HCT116 (cell line): ENCODE measurements around the gene TIMM9. TPM values are rescaled to one million over a fixed set of nuclear protein-coding genes. Genes with fewer than 3 reads are reported as not detected.
A peak's percentile ranks its signal among the peaks of the same experiment; 100 is the strongest.

Experiments
- ATAC-seq: fragments of 200-7000 bp; cut with Tn5 transposase; 2 replicates; pipeline ENCODE4 v1.9.1; 2020; ENCODE audit warnings: mild to moderate bottlenecking, moderate library complexity
- BruUV-seq: library from RNA; stranded (reverse); fragments of 400-500 nt; replicated peaks from 2 replicates; lab custom pipeline; 2021; lab: Mats Ljungman, UMichigan
- CTCF ChIA-PET: fragments of 300-600 bp; sonication (Branson Sonifier 250); formaldehyde crosslinking; loops from one replicate; lab custom pipeline; 2021; ENCODE audit warnings: antibody characterized with exemption; lab: Charles Lee
- POLR2A ChIA-PET: fragments of 300-600, 350-600 bp; sonication (Branson Sonifier 250); formaldehyde crosslinking; loops from one replicate; lab custom pipeline; 2021; ENCODE audit warnings: antibody characterized with exemption; lab: Charles Lee
- RAD21 ChIA-PET, 2 experiments: fragments of 300-600 bp; sonication (Branson Sonifier 250); formaldehyde crosslinking; loops; one replicate each; lab custom pipeline; 2023; ENCODE audit warnings: low total read pairs in 2 of 2; ENCODE audit not compliant: uncharacterized antibody in 2 of 2, unreplicated experiment in 2 of 2, low non-redundant PET in 1 of 2; lab: Charles Lee
- DNase-seq: peaks from one replicate; pipeline ENCODE4 v3.0.0-alpha.2; 2010; ENCODE audit warnings: low read depth, low spot score
- H2AFZ ChIP-seq: fragments of 200-600 bp; shearing (Covaris generic), sonication (generic); 2 replicates; pipeline ENCODE4 v1.6.1; 2017; ENCODE audit warnings: low read depth, mixed run types, mixed read lengths, antibody characterized with exemption, low read length; ENCODE audit not compliant: poor library complexity, severe bottlenecking
- H3K27ac ChIP-seq: 2 replicates; pipeline ENCODE4 v1.5.1; 2012; ENCODE audit warnings: low read depth, low read length
- H3K27me3 ChIP-seq: fragments of 200-600 bp; sonication (generic); 2 replicates; pipeline ENCODE4 v1.6.1; 2016; ENCODE audit warnings: mixed run types, low read length, mixed read lengths; ENCODE audit not compliant: insufficient read depth
- H3K36me3 ChIP-seq, 2 experiments: fragments of 200-500 bp in 1 of 2; fragments of 200-600 bp in 1 of 2; sonication (Bioruptor generic) in 1 of 2; sonication (generic) in 1 of 2; 2 replicates each; pipeline versions ENCODE4 v1.5.1 to v1.6.1; 2014 to 2016; ENCODE audit warnings: low read length in 2 of 2, inconsistent platforms in 1 of 2, mixed read lengths in 1 of 2, mixed run types in 1 of 2; ENCODE audit not compliant: insufficient read depth in 2 of 2, control insufficient read depth in 1 of 2
- H3K4me1 ChIP-seq, 2 experiments: fragments of 200-600 bp in 1 of 2; sonication (generic) in 1 of 2; 2 replicates each; pipeline versions ENCODE4 v1.5.1 to v1.6.1; 2012 to 2017; ENCODE audit warnings: low read length in 2 of 2, inconsistent platforms in 1 of 2, mild to moderate bottlenecking in 1 of 2, mixed read lengths in 1 of 2, mixed run types in 1 of 2, moderate library complexity in 1 of 2; ENCODE audit not compliant: insufficient read depth in 2 of 2, control insufficient read depth in 1 of 2
- H3K4me2 ChIP-seq: fragments of 200-600 bp; sonication (generic); 2 replicates; pipeline ENCODE4 v1.6.1; 2017; ENCODE audit warnings: mixed run types, low read length, mixed read lengths
- H3K4me3 ChIP-seq, 2 experiments: fragments of 200-600 bp in 1 of 2; sonication (generic) in 1 of 2; replicated peaks in 1 of 2; 2 replicates each; pipeline ENCODE4 v1.5.1; 2011 to 2016; ENCODE audit warnings: low read length in 2 of 2, control low read depth in 1 of 2, low read depth in 1 of 2, mild to moderate bottlenecking in 1 of 2, mixed read lengths in 1 of 2, mixed run types in 1 of 2
- H3K79me2 ChIP-seq: fragments of 200-600 bp; sonication (generic); 2 replicates; pipeline ENCODE4 v1.6.1; 2017; ENCODE audit warnings: mild to moderate bottlenecking, mixed run types, low read length, moderate library complexity, mixed read lengths; ENCODE audit not compliant: insufficient read depth
- H3K9ac ChIP-seq: fragments of 200-600 bp; sonication (generic); 2 replicates; pipeline ENCODE4 v1.6.1; 2016; ENCODE audit warnings: low read length, mixed read lengths
- H3K9me2 ChIP-seq: fragments of 200-600 bp; sonication (generic), shearing (Covaris generic); 2 replicates; pipeline ENCODE4 v1.6.1; 2017; ENCODE audit warnings: mixed run types, mild to moderate bottlenecking, moderate library complexity; ENCODE audit not compliant: insufficient read depth
- H3K9me3 ChIP-seq, 2 experiments: fragments of 200-500 bp in 1 of 2; fragments of 200-600 bp in 1 of 2; sonication (Bioruptor generic) in 1 of 2; sonication (generic) in 1 of 2; 2 replicates each; pipeline ENCODE4 v1.6.1; 2014 to 2017; ENCODE audit warnings: low read length in 2 of 2, mixed read lengths in 2 of 2, inconsistent platforms in 1 of 2, low read depth in 1 of 2, mild to moderate bottlenecking in 1 of 2, mixed run types in 1 of 2, moderate library complexity in 1 of 2; ENCODE audit not compliant: control insufficient read depth in 1 of 2, insufficient read depth in 1 of 2
- H4K20me1 ChIP-seq: fragments of 200-600 bp; sonication (generic), shearing (Covaris generic); 2 replicates; pipeline ENCODE4 v1.6.1; 2017; ENCODE audit warnings: mixed run types, mild to moderate bottlenecking, moderate library complexity; ENCODE audit not compliant: insufficient read depth
- EGR1 ChIP-seq: IDR thresholded peaks from 2 replicates; pipeline ENCODE4 v1.6.1; 2012; ENCODE audit warnings: low read depth
- ELF1 ChIP-seq: IDR thresholded peaks from 2 replicates; pipeline ENCODE4 v1.6.1; 2012; ENCODE audit warnings: low read depth, borderline replicate concordance
- EZH2 ChIP-seq: fragments of 200-600 bp; sonication (generic); IDR thresholded peaks from 2 replicates; pipeline ENCODE4 v1.6.1; 2017; ENCODE audit warnings: antibody characterized with exemption, mixed run types
- EZH2phosphoT487 ChIP-seq: fragments of 200-600 bp; IDR thresholded peaks from 2 replicates; pipeline ENCODE4 v1.6.1; 2018; ENCODE audit warnings: antibody characterized with exemption, borderline replicate concordance
- FOSL1 ChIP-seq: IDR thresholded peaks from 2 replicates; pipeline ENCODE4 v1.6.1; 2012; ENCODE audit warnings: low read depth
- JUND ChIP-seq: IDR thresholded peaks from 2 replicates; pipeline ENCODE4 v1.6.1; 2012
- POLR2A ChIP-seq: IDR thresholded peaks from 2 replicates; pipeline ENCODE4 v1.7.0; 2011; ENCODE audit warnings: borderline replicate concordance; ENCODE audit not compliant: insufficient read depth, insufficient read length; ENCODE audit errors: extremely low read depth
- RAD21 ChIP-seq: IDR thresholded peaks from 2 replicates; pipeline ENCODE4 v1.6.1; 2012; ENCODE audit warnings: low read depth, mild to moderate bottlenecking
- SIN3A ChIP-seq: IDR thresholded peaks from 2 replicates; pipeline ENCODE4 v1.6.1; 2012; ENCODE audit warnings: low read depth
- SP1 ChIP-seq: IDR thresholded peaks from 2 replicates; pipeline ENCODE4 v1.6.1; 2012; ENCODE audit warnings: low read depth
- TCF7L2 ChIP-seq: IDR thresholded peaks from 2 replicates; pipeline ENCODE4 v1.7.0; 2011; ENCODE audit warnings: borderline replicate concordance, inconsistent platforms; ENCODE audit not compliant: insufficient read depth, insufficient read length; ENCODE audit errors: extremely low read depth
- ZFX ChIP-seq: fragments of 450-650 bp; IDR thresholded peaks from 2 replicates; pipeline ENCODE4 v1.6.1; 2017
- ZNF274 ChIP-seq: fragments of 200-500 bp; sonication (Bioruptor generic); IDR thresholded peaks from 2 replicates; pipeline ENCODE4 v1.6.1; 2014; ENCODE audit warnings: mild to moderate bottlenecking, low read depth, low read length, inconsistent platforms
- intact Hi-C: fragments of 100-400 bp; cut with micrococcal nuclease; formaldehyde crosslinking; loops from 2 replicates; pipeline ENCODE4 v1.10.0; 2022
- total RNA-seq: library from RNA; stranded (reverse); gene quantifications from one replicate; pipeline ENCODE4 v1.2.1, GENCODE V29; 2021; ENCODE audit not compliant: unreplicated experiment
- TF ChIP-seq, protein P1 (sequence below): IDR thresholded peaks from 2 replicates; pipeline ENCODE4 v1.6.1; 2012
- TF ChIP-seq, protein P2 (sequence below): IDR thresholded peaks from 2 replicates; pipeline ENCODE4 v1.6.1; 2011; ENCODE audit warnings: mild to moderate bottlenecking, low read length, moderate library complexity; ENCODE audit not compliant: insufficient replicate concordance; ENCODE audit errors: extremely low read depth
- TF ChIP-seq, protein P3 (sequence below), 3 experiments: fragments of 200-600 bp in 1 of 3; sonication (generic) in 1 of 3; IDR thresholded peaks in 2 of 3; conservative IDR thresholded peaks in 1 of 3; 2 replicates each; pipeline ENCODE4 v1.5.1; 2012 to 2017; ENCODE audit warnings: low read depth in 2 of 3, low read length in 2 of 3, antibody characterized with exemption in 1 of 3, borderline replicate concordance in 1 of 3, control low read depth in 1 of 3, mild to moderate bottlenecking in 1 of 3, mixed read lengths in 1 of 3, mixed run types in 1 of 3, moderate library complexity in 1 of 3; ENCODE audit not compliant: insufficient read depth in 1 of 3

Gene TIMM9
- total RNA-seq, 1 experiment from 2014 or later = 40.7 TPM

DNA sequence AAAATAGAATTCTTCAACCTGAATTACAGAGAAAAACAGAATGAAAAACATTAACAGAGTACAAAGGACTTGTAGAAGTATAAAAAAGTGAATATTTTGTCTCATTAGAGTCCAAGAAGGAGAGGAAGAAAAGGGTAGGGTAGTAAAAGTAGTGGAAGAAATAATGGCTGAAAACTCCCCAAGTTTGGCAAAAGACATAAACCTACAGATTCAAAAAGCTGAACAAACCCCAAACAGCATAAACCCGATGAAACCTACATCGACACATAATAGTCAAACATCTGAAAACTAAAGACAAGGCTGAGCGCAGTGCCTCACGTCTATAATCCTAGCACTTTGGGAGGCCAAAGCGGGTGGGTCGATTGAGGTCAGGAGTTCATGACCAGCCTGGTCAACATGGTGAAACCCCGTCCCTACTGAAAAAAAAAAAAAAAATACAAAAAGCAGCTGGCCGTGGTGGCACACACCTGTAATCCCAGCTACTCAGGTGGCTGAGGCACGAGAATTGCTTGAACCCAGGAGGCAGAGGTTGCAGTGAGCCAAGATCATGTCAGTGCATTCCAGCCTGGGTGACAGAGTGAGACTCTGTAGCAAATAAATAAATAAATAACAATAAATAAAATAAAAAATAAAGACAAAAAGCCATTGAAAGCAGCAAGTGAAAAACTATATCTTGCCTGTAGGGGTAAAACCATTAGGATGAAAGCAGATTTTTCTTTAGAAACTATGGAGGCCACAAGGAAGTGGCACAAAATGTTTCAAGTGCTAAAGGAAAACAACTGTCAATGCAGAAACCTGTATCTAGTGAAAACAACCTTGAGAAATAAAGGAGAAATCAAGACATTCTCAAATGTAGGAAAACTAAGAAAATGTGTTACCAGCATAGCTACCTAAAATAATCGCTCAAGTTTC lies 11.4 kb downstream of the TIMM9 start:
- TF ChIP-seq EZH2 (no peak), SIN3A (no peak), ZNF274 (no peak), ELF1 (no peak), FOSL1 (no peak), RAD21 (no peak), ZFX (no peak), EZH2phosphoT487 (no peak), TCF7L2 (no peak), POLR2A (no peak)
- Histone ChIP-seq H2AFZ (no peak overlapping the region), H3K9ac (no peak overlapping the region), H3K9me2 (no peaks in the 10 kb centered on the region), H3K4me3 (no peak overlapping the region), H3K9me3 (peaks cover 0 to 5% of the 10 kb centered on the region in 2 experiments; a peak in 1 of 4 replicates), H4K20me1 (peaks cover 7% of the 10 kb centered on the region; the same call in 1 of the 2 replicates), H3K4me2 (no peak overlapping the region), H3K79me2 (peaks cover 75% of the 10 kb centered on the region), H3K27me3 (no peaks in the 10 kb centered on the region), H3K4me1 (no peaks in the 10 kb centered on the region), H3K36me3 (peaks cover 21 to 39% of the 10 kb centered on the region in 2 experiments), H3K27ac (no peak overlapping the region)
- ChIA-PET POLR2A (no interaction called here), CTCF (no interaction called here), RAD21 (no interaction called here)
- ATAC-seq (no peak), DNase-seq (no peak)
- BruUV-seq = no TSS peak
- intact Hi-C loops = no loop called here

DNA sequence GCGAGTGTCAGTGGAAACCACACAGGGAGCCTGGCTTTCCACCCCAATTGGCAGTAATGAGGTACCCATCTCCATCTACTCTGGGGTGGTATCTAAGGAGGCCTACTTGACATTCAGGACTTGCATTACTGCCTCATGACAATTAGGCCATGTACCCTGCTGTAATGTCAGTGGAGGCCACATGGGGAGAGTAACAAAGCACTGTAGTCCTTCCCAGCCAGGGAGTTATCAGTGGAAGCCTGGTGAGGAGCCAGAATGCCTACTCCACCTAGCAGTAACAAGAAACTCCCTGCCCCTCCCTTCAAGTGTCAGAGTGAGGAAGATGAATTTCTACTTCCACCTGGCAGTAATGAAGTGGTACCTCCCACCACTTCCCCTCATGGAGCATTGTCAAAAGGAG lies 12.5 kb downstream of the TIMM9 start:
- peaks cover 0 to 5% of the 10 kb centered on the region in 2 experiments; a peak in 1 of 4 replicates for H3K9me3 ChIP-seq
- ChIA-PET RAD21 (no interaction called here), POLR2A (no interaction called here), CTCF (no interaction called here)
- BruUV-seq = no TSS peak
- no peaks in the 10 kb centered on the region for H3K9me2 ChIP-seq
- no peak overlapping the region for H3K4me3 ChIP-seq
- no peak overlapping the region for H3K27ac ChIP-seq
- intact Hi-C loops = no loop called here
- peaks cover 7% of the 10 kb centered on the region; the same call in 1 of the 2 replicates for H4K20me1 ChIP-seq
- no peak for DNase-seq
- peaks cover 66% of the 10 kb centered on the region for H3K79me2 ChIP-seq
- H3K9ac ChIP-seq = no peak overlapping the region
- peak; percentile 69; the same call in 1 of the 2 replicates for ATAC-seq
- H3K4me1 ChIP-seq = no peaks in the 10 kb centered on the region
- H3K36me3 ChIP-seq = peaks cover 29 to 48% of the 10 kb centered on the region in 2 experiments
- no peaks in the 10 kb centered on the region for H3K27me3 ChIP-seq
- no peak overlapping the region for H3K4me2 ChIP-seq
- H2AFZ ChIP-seq = no peak overlapping the region
- no peak for TF ChIP-seq JUND
- TF ChIP-seq, protein P1, sequence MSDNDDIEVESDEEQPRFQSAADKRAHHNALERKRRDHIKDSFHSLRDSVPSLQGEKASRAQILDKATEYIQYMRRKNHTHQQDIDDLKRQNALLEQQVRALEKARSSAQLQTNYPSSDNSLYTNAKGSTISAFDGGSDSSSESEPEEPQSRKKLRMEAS = no peak
- TF ChIP-seq POLR2A = no peak
- TF ChIP-seq, protein P2, sequence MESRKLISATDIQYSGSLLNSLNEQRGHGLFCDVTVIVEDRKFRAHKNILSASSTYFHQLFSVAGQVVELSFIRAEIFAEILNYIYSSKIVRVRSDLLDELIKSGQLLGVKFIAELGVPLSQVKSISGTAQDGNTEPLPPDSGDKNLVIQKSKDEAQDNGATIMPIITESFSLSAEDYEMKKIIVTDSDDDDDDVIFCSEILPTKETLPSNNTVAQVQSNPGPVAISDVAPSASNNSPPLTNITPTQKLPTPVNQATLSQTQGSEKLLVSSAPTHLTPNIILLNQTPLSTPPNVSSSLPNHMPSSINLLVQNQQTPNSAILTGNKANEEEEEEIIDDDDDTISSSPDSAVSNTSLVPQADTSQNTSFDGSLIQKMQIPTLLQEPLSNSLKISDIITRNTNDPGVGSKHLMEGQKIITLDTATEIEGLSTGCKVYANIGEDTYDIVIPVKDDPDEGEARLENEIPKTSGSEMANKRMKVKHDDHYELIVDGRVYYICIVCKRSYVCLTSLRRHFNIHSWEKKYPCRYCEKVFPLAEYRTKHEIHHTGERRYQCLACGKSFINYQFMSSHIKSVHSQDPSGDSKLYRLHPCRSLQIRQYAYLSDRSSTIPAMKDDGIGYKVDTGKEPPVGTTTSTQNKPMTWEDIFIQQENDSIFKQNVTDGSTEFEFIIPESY = no peak
- TF ChIP-seq EGR1 = no peak
- TF ChIP-seq, protein P3, sequence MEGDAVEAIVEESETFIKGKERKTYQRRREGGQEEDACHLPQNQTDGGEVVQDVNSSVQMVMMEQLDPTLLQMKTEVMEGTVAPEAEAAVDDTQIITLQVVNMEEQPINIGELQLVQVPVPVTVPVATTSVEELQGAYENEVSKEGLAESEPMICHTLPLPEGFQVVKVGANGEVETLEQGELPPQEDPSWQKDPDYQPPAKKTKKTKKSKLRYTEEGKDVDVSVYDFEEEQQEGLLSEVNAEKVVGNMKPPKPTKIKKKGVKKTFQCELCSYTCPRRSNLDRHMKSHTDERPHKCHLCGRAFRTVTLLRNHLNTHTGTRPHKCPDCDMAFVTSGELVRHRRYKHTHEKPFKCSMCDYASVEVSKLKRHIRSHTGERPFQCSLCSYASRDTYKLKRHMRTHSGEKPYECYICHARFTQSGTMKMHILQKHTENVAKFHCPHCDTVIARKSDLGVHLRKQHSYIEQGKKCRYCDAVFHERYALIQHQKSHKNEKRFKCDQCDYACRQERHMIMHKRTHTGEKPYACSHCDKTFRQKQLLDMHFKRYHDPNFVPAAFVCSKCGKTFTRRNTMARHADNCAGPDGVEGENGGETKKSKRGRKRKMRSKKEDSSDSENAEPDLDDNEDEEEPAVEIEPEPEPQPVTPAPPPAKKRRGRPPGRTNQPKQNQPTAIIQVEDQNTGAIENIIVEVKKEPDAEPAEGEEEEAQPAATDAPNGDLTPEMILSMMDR (IDR thresholded peaks at IDR 0.05 in 2 of 3, conservative IDR thresholded peaks at IDR 0.05 in 1 of 3; ENCODE audit: borderline replicate concordance in 1 of 3, insufficient read depth in 1 of 3, low read depth in 2 of 3, low read length in 2 of 3) = no peak
- no peak for TF ChIP-seq ELF1
- TF ChIP-seq RAD21 = no peak
- TF ChIP-seq SP1 = no peak
